DMS114 treated with DMSO at 0.1 percent for 48 hours (cell line): ENCODE measurements around the gene ACSM6.

Experiments used
- DNase-seq: peaks from one replicate; lab custom pipeline; 2025; ENCODE audit not compliant: unreplicated experiment; lab: John Stamatoyannopoulos, UW

The ACSM6 gene

DNA sequence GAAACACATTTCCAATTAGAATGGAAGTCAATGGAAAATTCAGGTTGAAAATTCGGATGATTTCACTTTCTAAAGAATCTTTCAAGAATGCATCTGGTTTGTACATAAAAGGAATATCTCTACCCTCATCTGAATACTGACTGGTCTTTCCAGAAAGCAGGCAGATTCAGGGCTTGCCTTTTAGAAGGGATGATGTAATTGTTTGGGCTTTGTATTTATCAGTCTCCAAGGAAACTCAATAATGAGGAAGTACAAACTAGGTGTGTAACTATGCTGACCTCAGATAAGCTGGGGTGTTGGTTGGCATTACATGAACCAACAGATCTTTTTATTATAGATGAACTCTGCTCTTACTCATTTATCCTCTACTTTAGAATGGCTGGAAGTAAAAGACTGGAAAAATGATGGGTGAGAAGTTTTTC lies 72.6 kb downstream of the ACSM6 start:
- DNase-seq = no peak

DNA sequence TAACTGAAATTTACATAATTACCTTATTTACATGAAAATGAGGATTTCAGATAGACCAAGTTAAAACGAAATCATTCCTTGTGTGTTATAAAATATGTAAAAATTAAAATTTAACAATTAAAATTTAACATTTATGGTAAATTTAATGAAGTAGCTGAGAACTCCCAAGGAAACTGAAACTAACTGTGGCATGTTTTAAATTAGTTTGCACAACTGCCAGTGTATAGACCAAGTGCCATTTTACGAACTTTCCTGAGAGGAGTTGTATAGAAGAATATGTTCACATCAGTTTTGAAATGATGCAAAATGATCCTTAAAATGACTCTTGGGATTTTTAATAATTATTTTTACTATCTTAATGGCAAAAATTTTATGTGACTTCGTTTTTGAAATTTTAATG lies 73.2 kb downstream of the ACSM6 start:
- no peak for DNase-seq

DNA sequence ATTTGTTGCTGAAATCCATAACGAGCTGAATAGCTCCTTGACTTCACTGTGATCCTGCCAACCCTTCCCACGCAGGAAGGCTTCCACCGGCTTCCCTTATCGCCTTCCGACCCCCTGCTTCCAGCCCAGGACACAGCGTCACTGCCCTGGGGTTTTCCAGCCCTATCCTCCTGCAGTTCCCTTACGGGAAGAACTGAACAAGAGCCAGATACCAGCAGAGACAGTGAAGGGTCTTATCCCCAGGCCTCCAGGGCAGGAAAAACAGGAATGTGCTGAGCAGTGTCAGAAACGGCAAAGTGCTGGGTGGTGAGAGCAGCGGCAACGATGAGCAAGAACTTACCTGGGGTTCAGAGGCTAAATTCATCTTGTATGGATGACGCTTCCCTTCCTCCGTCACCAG lies 74.4 kb downstream of the ACSM6 start:
- DNase-seq = no peak

DNA sequence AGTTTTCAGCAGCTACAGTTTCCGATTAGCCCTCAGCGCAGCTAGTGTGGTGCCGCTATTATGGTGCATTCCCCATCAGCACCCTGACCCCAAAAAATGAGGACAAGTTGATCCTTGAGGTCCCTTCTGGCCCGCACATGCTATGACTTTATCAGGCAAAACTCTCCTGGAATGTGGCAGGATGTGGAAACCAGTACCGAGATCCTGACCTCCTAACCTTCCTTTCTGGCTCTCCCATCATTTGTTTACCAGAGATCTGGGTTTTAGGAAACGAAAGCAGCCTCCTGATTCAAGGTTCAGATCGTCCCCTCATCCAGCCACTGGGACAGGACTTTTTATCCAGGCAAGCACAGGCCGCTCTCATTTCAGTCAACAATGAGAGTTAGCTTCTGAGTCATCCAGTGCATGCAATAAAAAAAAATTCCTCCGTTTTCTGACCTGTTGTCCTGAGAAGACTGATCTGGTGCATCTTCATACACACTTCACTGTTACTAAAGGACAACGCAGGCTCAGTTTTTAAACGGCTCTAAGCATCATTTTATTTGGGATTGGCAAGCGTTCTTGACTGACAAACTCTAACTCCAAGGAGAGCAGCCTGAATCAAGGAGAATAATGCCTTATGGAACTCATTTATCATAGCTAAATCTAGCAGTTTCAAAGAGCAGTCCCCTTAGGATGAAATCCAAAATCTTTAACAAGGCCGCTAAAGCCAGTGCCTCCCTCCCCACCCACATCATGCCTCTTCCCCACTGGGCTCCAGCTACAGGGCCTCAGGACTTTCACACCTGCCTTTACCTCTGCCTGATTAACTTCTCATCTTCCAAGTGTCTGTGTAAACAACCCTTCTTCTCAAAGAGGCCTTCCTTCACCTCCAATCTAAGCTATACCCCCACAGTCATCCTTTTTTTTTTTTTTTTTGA lies 79.6 kb downstream of the ACSM6 start:
- DNase-seq = no peak

DNA sequence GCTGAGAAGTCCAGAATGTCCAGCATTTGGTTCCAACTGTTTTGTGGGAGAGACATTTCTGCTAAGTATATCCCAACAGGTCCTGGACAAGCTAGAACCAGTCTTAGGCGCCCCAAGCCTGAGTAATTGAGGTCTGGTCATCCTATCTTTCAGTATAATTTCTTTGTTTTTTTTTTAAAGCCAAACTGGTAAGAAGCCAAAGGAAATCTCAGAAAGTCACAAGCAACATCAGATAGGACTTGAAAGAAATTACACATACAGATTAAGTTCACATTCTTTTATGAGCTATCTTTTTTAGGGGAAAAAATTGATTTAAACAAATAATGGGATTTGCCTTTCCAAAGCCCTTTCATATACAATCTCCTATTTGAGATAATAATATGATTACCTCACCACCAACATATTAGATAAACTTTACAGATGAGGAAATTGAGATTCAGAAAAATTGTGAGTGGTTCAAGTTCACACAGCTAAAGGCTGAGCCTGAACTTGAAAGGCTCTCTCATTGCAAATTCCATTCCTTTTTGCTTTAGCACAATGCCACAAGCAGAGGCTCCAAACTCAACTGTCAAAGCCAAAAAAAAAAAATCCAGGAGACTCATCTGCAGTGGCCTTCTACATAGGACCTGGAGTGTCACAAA lies 81.8 kb downstream of the ACSM6 start:
- DNase-seq = no peak

DNA sequence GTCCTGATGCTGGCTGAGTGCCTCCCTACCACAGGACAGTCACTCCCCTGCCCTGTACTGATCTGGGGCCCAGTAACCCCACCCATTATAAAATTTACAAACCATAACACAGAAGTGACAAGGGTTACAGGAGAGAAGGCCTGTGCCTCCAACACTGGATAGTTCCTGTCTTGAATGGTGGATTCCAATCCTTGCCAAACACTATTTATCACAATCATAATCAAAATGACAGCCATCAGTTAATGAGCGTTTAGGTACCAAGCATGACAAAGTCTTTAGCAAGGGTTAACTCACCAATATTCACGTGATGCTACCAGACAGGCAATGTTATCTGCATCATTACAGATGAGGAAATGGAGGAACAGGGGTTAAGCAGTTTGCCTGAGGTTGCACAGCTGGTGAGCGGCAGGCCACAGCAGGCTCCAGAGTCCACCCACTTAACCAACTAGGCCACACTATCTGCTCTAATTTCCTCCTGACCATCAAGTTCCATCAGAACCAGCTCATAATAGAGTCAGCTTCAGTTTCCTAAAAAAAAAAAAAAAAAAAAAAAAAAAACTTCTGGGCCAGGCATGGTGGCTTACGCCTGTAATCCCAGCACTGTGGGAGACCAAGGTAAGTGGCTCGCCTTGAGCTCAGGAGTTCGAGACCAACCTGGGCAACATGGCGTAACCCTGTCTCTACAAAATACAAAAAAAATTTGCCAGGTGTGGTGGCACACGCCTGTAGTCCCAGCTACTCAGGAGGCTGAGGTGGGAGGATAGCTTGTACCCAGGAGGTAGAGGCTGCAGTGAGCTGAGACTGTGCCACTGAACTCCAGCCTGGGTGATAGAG lies 82.5 kb downstream of the ACSM6 start:
- DNase-seq = no peak

DNA sequence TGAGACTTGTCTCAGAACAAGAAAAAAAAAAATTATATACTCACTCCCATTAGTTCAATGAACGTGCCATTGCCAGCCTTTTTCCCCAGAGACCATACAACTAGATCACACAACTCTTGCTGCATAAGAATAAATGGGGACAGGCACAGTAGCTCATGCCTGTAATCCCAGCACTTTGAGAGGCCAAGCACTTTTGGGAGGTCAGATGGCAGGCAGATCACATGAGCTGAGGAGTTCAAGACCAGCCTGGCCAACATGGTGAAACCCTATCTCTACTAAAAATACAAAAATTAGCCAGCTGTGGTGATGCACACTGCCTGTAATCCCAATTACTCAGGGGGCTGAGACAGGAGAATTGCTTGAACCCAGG lies 83.1 kb downstream of the ACSM6 start:
- DNase-seq = no peak

DNA sequence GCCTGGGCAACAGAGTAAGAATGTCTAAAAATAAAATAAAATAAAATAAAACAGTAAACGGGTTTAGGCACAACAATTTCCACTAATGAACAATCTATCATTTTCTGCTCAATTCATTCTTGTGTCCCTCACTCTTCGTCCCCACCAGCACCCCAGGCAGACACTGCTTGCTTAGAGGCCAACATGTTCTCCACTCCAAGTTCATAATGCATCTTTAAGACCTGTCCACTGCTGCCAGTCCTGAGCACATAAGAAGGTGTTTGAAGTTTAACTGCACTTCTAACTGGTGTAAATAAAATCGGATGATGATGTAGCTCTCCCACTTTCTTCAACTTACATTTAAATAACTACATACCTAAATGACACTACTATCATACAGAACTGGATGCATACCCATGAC lies 83.6 kb downstream of the ACSM6 start:
- no peak for DNase-seq
